Inflammatory macrophage treated with lipopolysaccharide for 1 hour (primary cell): ENCODE data around the gene SKIC2.
A peak's percentile ranks its signal among the peaks of the same experiment; 100 is the strongest.
"Not testable (repeated sequence)": the region's sequence is repeated elsewhere in the genome, so short reads cannot be mapped to it uniquely, and the experiment has no call there.

Experiments used
- DNase-seq, 2 donors: peaks; one replicate each; pipeline ENCODE4 v3.0.0-alpha.2; 2020 to 2022

SKIC2 gene

DNA sequence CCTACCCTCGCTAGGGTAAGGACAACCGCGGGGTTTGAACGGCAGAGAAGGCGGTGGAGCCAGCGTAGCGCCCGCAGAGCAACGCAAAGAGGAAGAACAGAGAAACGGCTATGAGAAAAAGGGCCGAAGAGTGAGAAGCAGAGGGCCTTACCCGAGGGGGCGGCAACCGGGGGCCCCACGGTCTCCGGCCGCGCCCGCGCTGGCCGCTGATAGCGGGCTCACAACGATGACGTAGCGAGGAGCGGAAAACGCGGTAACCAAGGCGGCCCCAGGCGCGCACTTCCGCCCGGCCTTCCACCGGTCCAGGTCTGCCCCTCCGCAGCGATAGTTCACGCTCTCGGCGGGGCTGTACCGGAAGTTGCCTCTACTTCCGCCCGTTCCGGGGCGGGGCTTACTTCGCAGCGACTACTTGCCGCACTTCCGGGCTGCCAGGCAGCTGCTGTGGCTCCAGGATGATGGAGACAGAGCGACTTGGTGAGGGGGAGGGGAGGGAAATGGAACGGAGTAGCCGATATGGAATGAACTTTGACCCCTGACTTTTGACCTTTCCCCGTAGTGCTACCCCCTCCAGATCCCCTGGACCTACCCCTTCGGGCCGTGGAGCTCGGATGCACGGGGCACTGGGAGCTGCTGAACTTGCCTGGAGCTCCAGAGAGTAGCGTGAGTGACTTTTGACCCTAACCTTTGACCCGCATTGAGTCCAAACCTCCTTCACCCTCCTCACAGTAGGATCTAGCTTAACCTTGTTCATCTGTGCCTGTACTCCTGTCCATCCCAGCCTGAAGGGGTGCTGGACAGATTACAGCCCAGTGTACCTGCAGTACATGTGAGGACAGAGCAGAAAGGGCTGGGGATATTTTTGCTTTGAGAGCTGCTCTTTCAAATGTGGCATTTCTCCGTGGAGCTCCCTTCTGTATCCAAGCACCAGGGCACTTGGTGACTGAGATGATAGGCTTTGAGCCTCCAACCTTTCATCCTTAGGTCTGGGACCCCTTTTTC is at the start of gene SKIC2, which contains the start of gene NELFE:
SKIC2 (plus strand) TSS at position 435 of the 999 bp plus-strand sequence; CDS start at position 453, 18 bp downstream.
NELFE (minus strand) TSS at position 231 of the 999 bp plus-strand sequence. CDS start 525 bp downstream, outside the sequence.
- DNase-seq = peak; percentile 98 to 99

DNA sequence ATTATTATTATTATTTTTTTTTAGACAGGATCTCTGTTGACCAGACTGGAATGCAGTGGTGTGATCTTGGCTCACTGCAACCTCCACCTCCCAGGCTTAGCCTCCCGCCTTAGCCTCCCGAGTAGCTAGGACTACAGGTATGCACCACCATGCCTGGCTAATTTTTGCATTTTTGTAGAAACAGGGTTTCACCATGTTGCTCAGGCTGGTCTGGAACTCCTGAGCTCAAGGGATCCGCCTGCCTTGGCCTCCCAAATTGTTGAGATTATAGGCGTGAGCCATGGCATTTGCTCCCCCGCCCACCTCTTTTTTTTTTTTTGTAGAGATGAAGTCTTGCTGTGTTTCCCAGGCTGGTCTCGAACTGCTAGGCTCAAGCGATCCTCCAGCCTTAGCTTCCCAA is 49.7 kb upstream of the SKIC2 start:
- not testable (repeated sequence) for DNase-seq

DNA sequence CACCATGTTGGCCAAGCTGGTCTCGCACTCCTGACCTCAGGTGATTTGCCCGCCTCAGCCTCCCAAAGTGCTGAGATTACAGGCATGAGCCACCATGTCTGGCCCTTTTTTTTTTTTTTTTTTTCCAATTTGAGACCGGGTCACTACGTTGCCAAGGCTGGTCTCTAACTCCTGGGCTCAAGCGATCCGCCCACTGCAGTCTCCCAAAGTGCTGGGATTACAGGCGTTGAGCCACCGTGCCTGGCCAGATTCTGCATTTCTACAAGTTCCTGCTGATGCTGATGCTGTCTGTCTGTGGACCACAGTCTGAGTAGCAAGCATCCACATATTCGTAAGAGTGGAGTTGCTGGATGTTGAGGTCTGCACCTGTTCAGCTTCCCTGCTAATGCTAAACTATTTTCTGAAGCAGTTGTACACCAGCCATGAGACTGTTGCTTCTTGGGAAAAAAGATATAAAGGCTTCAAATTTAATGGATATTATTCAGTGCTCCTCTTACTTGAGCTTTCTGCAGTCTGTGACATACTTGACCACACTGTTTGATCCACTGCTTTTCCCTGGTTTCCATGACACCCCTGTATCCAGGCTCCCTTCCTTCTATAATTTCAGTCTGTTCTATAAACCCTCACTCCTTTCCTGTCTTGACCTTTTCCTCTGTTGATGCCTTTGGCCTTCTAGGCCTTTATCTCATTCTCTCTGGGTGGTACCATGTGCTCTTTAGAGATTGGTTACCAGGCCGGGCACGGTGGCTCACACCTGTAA is 47.0 kb upstream of the SKIC2 start:
- DNase-seq = no peak

DNA sequence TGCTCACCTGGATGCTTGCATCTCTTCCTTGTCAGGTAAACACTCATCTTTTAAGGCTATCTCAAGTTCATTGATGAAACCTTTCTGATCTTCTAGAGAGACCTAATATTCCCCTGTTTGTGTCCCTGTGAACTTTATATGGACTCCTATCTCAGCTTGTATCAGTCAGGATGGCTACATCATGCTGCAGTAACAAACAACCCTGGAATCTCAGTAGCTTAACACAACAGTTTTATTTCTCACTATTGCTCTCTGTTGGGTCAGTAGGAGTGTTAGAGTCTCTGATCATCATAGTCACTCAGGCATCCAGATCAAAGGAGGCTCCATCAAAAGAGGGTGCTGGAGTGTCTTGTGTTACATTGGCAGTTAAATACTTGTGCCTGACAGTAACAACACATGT is 43.6 kb upstream of the SKIC2 start:
- no peak for DNase-seq

DNA sequence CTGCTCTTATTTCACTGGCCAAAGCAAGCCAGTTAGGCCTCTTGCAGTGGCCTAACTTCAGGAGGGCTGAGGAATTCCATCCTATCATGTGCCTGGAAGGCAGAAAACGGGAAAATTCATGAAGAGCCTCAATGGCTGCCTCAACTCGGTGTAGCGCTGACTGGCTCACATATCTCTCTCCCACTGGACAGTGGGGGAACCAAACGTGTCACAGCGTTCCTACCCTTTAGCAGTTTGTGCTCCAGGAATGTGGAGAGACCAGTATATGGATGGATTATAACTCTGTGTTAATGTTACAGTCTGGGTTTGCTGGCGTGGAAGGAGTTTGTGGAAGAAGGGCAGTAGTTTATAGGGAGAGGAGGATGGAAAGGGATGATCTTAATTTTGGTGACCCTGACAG is 43.2 kb upstream of the SKIC2 start:
- DNase-seq = no peak

DNA sequence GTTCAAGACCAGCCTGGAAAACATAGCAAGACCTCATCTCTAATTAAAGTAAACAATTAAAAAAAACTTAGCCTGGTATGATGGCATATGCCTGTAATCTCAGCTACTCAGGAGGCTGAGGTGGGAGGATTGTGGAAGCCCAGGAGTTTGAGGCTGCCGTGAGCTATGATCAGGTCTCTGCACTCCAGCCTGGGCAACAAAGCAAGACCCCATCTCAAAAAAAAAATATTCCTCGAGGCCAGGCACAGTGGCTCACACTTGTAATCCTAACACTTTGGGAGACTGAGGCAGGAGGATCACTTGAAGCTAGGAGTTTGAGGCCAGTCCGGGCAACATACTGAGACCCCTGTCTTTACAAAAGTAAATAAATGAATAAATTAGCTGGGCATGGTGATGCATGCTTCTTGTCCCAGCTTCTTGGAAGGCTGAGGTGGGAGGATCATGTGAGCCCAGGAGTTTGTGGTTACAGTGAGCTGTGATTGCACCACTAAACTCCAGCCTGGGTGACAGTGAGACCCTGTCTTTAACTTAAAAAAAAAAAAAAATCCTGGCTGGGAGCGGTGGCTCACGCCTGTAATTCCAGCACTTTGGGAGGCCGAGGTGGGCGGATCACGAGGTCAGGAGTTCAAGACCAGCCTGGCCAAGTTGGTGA is 40.8 kb upstream of the SKIC2 start:
- DNase-seq = peak; percentile 46 to 76

DNA sequence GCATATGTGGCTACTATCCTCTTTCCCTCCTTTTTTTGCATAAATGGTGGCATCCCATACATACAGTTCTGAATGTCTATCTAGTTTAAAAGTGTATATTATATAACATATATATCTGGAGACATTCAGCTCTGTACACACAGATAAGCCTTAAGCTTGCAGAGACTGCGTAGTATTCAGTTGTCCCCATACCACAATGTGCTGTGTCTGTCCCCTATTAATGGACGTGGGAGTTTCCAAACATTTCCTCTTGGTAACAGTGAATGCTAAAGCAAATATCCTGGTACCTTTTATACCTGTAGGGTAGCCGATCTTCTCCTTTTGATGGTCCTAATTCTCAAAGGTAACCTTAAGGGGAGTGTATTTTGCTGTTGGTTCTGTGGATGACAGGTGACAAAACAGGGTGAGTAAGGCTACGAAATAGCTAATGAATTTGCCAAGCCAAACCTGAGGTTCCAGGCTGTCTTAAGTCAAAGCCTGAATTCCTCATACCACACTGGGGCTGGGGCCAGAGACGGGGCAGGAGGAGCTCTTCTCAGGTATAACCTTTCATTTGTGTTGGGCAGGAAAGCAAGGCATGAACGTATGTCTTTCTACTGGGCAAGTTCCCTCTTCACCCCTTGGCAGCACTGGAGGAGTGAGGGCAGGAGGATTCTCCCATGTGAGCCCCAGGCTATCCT is 39.2 kb upstream of the SKIC2 start:
- no peak for DNase-seq

DNA sequence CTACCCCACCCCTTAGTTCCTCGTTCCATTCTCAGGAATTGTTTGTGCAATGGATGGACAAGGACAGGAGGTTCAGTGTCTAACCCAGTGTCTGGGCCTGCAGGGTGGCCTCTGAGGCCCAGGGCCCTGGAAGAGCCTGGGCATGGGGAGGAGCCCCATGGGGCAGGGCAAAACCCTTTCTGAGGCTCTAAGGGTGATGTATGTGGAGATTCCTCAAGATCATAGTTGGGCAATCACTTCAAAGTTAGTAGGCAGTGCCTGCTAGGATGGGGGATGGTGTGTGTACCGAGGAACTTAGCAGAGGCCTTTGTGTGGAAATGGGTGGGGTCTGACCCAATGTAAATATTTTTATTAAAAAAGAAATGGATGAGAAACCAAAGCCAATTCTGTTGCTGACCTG is 38.2 kb upstream of the SKIC2 start:
- DNase-seq = peak; percentile 89 to 91

DNA sequence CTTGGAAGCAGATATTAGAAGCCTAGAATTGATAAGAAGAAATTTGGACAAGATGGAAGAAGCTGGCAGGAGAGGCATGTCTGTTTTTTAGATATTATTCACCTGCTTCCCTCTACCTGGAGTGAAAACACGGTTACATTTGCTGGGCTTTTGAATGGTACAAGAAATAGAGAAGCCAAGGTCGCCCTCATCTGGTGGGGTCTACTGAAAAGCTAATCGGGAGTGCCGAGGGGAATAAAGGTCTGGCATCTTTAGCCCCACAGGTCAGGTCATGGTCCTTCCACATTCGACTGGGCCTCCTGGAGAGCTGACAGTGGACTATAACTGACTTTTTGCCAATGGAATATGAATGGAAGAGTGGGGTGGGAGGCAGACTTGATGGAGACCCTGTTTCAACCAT is 36.0 kb upstream of the SKIC2 start:
- no peak for DNase-seq

DNA sequence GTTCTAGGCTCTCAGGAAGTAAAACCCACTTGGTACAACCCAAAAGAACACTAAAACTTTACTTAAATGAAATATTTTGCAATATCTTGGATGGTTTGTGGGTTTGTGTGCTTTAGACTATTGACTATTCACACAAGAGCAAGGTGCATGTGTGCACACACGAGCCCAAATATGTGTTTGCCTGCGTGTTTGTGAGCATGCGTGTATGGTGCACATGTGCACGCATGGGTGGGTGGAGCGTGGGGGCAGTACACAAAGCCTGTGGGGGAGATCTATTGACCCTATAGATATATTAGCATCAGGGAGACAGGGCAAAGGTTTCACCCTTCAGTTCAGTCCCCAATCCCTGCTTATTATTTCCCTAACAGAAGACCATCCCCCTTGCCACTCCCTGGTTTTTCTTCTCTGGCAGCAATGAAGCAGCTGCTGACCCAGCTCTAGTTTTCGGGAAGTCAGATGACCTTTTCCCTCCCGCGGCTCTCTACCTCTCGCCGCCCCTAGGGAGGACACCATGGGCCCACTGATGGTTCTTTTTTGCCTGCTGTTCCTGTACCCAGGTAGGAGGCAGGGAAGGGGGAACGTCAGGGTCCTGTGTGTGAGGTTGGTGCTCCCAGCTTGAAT is 31.6 kb upstream of the SKIC2 start, which contains the start of gene C2:
C2 (plus strand) TSS at position 476 of the 621 bp plus-strand sequence; CDS start at position 512, 36 bp downstream.
- DNase-seq = no peak

DNA sequence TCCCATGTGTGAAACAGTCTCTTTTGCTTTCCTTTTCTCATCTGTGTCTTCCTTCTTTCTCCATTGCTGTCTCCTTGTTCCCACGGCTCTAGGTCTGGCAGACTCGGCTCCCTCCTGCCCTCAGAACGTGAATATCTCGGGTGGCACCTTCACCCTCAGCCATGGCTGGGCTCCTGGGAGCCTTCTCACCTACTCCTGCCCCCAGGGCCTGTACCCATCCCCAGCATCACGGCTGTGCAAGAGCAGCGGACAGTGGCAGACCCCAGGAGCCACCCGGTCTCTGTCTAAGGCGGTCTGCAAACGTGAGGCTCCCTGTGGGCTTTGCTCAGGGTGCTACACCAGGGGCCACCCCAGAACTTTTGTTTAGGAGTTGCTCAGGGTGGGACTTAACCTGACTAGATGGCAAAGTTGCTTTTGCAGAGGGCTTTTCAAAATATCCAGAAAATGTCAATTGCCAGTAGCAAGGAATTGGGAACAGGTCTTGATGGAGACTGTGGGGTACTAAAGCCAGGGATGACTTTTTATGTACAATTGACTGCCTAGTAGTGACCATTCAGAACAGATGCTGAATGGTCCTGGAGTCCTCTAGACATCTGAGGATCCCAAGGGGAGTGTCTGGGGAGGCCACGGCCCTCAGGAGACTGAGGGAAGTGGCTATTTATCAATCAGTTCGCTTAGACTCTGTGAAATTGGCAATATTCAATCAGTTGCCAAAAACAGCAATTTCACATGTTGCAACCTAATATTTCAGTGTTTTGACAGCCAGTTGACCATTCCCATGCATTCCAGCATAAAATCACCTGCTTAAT is 30.9 kb upstream of the SKIC2 start:
- DNase-seq = no peak

DNA sequence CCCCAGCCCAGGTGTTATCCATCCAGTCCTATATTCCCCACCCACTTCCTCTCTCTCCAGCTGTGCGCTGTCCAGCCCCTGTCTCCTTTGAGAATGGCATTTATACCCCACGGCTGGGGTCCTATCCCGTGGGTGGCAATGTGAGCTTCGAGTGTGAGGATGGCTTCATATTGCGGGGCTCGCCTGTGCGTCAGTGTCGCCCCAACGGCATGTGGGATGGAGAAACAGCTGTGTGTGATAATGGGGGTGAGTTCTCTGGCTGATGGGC is 30.4 kb upstream of the SKIC2 start:
- no peak for DNase-seq

DNA sequence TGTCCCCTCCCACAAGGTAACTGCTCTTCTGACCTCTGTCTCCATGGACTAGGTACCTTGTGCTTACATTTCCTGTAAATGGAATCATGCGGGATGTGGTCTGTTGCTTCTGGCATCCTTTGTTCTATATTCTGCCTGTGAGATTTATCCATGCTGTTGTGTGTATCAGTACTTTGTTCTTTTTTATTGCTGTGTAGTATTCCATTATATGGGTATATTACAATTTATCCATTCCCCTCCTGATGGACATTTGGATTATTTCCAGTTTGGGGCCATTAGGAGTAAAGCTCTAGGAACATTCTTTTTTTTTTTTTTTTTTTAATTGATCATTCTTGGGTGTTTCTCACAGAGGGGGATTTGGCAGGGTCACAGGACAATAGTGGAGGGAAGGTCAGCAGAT is 28.0 kb upstream of the SKIC2 start:
- no peak for DNase-seq

DNA sequence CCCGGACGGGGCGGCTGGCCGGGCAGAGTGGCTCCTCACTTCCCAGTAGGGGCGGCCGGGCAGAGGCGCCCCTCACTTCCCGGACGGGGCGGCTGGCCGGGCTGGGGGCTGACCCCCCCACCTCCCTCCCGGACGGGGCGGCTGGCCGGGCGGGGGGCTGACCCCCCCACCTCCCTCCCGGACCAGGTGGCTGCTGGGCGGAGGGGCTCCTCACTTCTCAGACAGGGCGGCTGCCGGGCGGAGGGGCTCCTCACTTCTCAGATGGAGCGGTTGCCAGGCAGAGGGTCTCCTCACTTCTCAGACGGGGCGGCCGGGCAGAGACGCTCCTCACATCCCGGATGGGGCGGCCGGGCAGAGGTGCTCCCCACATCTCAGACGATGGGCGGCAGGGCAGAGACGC is 26.8 kb upstream of the SKIC2 start:
- not testable (repeated sequence) for DNase-seq

DNA sequence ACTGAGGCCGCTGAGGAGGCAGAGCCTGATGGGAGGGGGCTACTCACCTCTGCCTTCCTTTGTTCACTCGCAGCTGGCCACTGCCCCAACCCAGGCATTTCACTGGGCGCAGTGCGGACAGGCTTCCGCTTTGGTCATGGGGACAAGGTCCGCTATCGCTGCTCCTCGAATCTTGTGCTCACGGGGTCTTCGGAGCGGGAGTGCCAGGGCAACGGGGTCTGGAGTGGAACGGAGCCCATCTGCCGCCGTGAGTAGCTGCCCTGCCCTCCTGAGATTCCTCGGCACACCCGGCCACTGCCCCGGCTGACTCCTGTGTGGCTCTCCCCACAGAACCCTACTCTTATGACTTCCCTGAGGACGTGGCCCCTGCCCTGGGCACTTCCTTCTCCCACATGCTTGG is 25.4 kb upstream of the SKIC2 start:
- DNase-seq = no peak

DNA sequence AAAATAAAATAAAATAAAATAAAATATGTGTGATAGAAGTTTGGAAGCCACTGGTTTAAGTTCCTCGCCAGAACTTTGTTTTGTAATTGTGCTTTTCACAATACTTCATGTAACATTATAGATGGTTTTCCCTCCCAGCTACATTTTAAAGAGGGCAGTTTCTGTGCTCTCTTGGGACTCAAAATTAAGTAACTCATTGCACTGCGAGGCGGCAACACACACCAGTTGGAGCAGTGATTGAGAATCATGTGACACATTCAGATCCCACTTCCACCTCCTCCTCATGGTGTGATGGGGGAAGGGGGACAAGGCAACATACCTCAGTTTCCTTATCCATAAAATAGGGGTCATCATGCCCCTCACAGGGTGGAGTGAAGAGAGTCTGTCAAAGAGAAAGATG is 24.0 kb upstream of the SKIC2 start:
- peak; percentile 31 to 56 for DNase-seq

DNA sequence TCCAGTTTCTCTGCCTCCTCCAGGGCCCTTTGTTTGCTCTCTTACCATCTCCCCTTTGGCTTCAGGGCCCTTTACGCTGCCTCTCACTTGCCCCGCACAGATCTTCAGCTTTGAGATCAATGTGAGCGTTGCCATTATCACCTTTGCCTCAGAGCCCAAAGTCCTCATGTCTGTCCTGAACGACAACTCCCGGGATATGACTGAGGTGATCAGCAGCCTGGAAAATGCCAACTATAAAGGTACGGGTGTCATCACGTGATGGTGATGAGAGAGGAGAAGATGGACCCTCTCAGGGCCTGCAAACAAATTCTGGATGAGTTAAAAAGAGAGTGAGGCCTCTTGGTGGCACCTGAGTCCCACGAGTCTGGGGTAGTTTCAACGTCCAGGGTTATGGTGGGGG is 23.2 kb upstream of the SKIC2 start:
- no peak for DNase-seq

DNA sequence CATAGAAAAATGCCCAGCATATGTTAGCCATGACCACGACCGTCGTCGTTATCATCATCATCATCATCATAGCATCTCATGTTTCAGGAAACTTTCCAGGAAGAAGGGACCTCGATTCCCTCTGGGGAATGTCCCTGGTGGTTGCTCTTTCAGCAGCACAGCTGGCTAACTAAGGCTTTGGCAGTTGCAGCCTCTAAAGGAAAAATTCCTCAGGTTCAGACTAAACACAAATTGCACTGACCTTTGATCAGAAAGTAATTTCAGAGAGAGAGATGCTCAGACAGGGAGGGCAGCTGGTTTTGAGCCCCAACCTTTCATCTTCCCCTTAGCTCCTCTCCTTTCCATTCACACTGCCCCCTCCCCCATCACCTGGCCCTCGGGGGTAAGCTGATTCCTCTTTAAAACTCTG is 18.7 kb upstream of the SKIC2 start:
- peak in 1 of 2 donors; percentile 13 for DNase-seq

DNA sequence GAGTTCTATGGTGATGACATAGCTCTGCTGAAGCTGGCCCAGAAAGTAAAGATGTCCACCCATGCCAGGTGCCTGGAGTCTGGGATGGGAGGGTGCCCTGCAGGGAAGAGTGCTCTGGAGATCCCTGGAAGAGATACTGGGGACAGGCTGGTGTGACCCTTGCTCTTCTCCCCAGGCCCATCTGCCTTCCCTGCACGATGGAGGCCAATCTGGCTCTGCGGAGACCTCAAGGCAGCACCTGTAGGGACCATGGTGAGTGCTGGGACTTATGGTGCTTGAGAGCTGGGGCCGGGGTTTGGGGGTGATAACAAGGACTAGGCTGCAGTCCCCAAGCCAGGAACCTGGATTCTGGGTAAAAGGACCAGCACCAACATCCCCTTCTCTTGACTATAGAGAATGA is 15.2 kb upstream of the SKIC2 start:
- DNase-seq = no peak

DNA sequence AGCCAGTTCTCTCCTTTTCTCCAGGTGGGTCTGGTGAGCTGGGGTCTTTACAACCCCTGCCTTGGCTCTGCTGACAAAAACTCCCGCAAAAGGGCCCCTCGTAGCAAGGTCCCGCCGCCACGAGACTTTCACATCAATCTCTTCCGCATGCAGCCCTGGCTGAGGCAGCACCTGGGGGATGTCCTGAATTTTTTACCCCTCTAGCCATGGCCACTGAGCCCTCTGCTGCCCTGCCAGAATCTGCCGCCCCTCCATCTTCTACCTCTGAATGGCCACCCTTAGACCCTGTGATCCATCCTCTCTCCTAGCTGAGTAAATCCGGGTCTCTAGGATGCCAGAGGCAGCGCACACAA is 13.8 kb upstream of the SKIC2 start:
- DNase-seq = no peak
